OCI-LY1 (cell line): ENCODE results near the gene RSPH1.

Experiments used
- EZH2 ChIP-seq: fragments of 200-600 bp; sonication (generic), shearing (Covaris generic); IDR thresholded peaks from 2 replicates; pipeline ENCODE4 v1.8.0; 2017; ENCODE audit warnings: borderline replicate concordance, mixed run types, mild to moderate bottlenecking, antibody characterized with exemption, low read length, moderate library complexity, mixed read lengths
- TF ChIP-seq, protein P1 (sequence below): fragments of 200-600 bp; sonication (generic), shearing (Covaris generic); IDR thresholded peaks from 2 replicates; pipeline ENCODE4 v1.5.1; 2017; ENCODE audit warnings: mild to moderate bottlenecking, antibody characterized with exemption, low read length, moderate library complexity, mixed read lengths

DNA sequence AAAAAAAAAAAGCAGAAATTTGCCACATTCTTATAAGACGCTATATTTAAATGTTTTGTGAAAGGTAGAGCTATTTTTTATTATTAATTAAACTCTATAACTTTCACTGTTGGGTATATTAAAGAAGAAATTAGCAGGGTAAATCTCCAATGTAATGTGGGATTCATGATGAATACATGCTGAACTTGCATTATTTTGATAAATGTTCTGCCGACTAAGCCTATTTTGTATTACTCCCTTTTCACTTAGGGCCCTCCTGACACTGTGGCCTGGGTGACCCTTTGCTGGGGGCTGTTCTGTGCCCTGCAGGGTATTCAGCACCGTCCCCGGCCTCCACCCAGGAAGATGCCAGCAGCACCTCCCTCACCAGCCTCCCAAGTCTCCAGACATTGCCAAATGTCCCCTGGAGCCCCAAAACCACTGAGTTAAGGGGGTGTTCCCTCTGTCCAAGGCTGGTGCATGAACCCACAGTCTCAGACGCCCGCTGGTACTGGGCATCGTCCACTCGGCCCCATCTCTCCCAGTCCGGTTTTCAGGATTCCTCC is 22.5 kb downstream of the RSPH1 start:
- TF ChIP-seq, protein P1, sequence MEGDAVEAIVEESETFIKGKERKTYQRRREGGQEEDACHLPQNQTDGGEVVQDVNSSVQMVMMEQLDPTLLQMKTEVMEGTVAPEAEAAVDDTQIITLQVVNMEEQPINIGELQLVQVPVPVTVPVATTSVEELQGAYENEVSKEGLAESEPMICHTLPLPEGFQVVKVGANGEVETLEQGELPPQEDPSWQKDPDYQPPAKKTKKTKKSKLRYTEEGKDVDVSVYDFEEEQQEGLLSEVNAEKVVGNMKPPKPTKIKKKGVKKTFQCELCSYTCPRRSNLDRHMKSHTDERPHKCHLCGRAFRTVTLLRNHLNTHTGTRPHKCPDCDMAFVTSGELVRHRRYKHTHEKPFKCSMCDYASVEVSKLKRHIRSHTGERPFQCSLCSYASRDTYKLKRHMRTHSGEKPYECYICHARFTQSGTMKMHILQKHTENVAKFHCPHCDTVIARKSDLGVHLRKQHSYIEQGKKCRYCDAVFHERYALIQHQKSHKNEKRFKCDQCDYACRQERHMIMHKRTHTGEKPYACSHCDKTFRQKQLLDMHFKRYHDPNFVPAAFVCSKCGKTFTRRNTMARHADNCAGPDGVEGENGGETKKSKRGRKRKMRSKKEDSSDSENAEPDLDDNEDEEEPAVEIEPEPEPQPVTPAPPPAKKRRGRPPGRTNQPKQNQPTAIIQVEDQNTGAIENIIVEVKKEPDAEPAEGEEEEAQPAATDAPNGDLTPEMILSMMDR, result no peak
- no peak for TF ChIP-seq EZH2
